NCI-H1105 (cell line): ENCODE results near the gene ARSD.
"Not testable (repeated sequence)": the region's sequence is repeated elsewhere in the genome, so short reads cannot be mapped to it uniquely, and the experiment has no call there.

ENCODE experiments used
- DNase-seq: peaks from one replicate; lab custom pipeline; 2025; lab: John Stamatoyannopoulos, UW

Gene ARSD

GRCh38 chrX:2933125-2933900, 4.2 kb upstream of the ARSD start:
- DNase-seq, result no peak

GRCh38 chrX:2931612-2932011, 2.5 kb upstream of the ARSD start:
- no peak for DNase-seq

GRCh38 chrX:2931155-2931554, 2.0 kb upstream of the ARSD start:
- DNase-seq, result no peak

- no peak for DNase-seq
Measured at GRCh38 chrX:2928191-2928582, 952 bp downstream of the ARSD start.

GRCh38 chrX:2926664-2927275, 2.4 kb downstream of the ARSD start:
- no peak for DNase-seq

GRCh38 chrX:2926255-2926654, 2.9 kb downstream of the ARSD start:
- not testable (repeated sequence) for DNase-seq

GRCh38 chrX:2924151-2924550, 5.0 kb downstream of the ARSD start:
- no peak for DNase-seq

GRCh38 chrX:2921750-2922149, 7.4 kb downstream of the ARSD start:
- DNase-seq, result no peak

- DNase-seq, result no peak
Measured at GRCh38 chrX:2921193-2921592, 7.9 kb downstream of the ARSD start.

GRCh38 chrX:2917767-2918166, 11.4 kb downstream of the ARSD start:
- no peak for DNase-seq

- no peak for DNase-seq
Measured at GRCh38 chrX:2913118-2913517, 16.0 kb downstream of the ARSD start.

- no peak for DNase-seq
Measured at GRCh38 chrX:2910109-2910508, 19.0 kb downstream of the ARSD start.

- no peak for DNase-seq
Measured at GRCh38 chrX:2908125-2908685, 20.9 kb downstream of the ARSD start.

- DNase-seq, result no peak
Measured at GRCh38 chrX:2907295-2907694, 21.8 kb downstream of the ARSD start.

GRCh38 chrX:2903366-2903765, 25.8 kb downstream of the ARSD start:
- no peak for DNase-seq

- no peak for DNase-seq
Measured at GRCh38 chrX:2902841-2903240, 26.3 kb downstream of the ARSD start.

GRCh38 chrX:2901367-2902036, 27.6 kb downstream of the ARSD start:
- DNase-seq, result no peak

GRCh38 chrX:2898846-2899512, 30.2 kb downstream of the ARSD start:
- DNase-seq, result no peak

- DNase-seq, result not testable (repeated sequence)
Measured at GRCh38 chrX:2897690-2898623, 31.2 kb downstream of the ARSD start.

- no peak for DNase-seq
Measured at GRCh38 chrX:2897311-2897689, 31.8 kb downstream of the ARSD start.

- DNase-seq, result no peak
Measured at GRCh38 chrX:2894885-2895292, 34.2 kb downstream of the ARSD start.
